ENCODE measurements around the gene MRPS5.

DNA sequence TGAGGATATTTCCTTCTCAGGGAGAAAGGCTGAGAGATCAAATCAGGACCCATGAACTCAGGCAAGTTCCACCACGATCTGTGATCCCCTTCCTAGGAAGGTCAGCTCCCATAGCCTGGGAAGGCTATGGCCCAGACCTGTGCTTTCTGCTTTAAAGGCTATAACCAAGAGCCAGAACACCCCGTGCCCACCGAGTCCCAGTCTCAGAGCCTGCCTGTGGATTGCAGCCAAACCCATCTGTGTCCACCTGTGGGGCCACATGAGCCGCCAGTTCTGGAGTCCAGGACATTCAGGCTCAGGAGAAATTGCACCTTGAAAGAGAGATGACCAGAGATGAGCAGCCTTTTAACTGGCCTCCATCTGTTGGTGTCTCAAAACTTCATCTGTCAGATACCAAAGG is 49.2 kb downstream of the MRPS5 start:
- TF ChIP-seq, protein P1, sequence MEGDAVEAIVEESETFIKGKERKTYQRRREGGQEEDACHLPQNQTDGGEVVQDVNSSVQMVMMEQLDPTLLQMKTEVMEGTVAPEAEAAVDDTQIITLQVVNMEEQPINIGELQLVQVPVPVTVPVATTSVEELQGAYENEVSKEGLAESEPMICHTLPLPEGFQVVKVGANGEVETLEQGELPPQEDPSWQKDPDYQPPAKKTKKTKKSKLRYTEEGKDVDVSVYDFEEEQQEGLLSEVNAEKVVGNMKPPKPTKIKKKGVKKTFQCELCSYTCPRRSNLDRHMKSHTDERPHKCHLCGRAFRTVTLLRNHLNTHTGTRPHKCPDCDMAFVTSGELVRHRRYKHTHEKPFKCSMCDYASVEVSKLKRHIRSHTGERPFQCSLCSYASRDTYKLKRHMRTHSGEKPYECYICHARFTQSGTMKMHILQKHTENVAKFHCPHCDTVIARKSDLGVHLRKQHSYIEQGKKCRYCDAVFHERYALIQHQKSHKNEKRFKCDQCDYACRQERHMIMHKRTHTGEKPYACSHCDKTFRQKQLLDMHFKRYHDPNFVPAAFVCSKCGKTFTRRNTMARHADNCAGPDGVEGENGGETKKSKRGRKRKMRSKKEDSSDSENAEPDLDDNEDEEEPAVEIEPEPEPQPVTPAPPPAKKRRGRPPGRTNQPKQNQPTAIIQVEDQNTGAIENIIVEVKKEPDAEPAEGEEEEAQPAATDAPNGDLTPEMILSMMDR (IDR thresholded peaks at IDR 0.05; ENCODE audit: low read length): no peak
- no peak for TF ChIP-seq EZH2 (IDR thresholded peaks at IDR 0.05; ENCODE audit: borderline replicate concordance, low read length)
